K562 (cell line): ENCODE data around the gene CCDC148. TPM values are rescaled to one million over a fixed set of nuclear protein-coding genes. Genes with fewer than 3 reads are reported as not detected.

Source experiments
- ATAC-seq: fragments of 200-7000 bp; cut with Tn5 transposase; 3 replicates; pipeline ENCODE4 v1.9.1; 2020; ENCODE audit warnings: moderate library complexity
- BruUV-seq: library from RNA; stranded (reverse); fragments of 400-500 nt; replicated peaks from 2 replicates; lab custom pipeline; 2021; lab: Mats Ljungman, UMichigan
- CTCF ChIA-PET: fragments of 300-600 bp; formaldehyde crosslinking; extraction: SDS; loops from one replicate; lab custom pipeline; 2021; ENCODE audit warnings: low intra/inter-chr PET ratio; lab: Yijun Ruan, JAX
- POLR2A ChIA-PET: fragments of 300-600, 350-650 bp; sonication (Branson Sonifier 250); formaldehyde crosslinking; extraction: SDS; loops from one replicate; lab custom pipeline; 2021; ENCODE audit warnings: antibody characterized with exemption, inconsistent platforms; lab: Yijun Ruan, JAX
- DNase-seq, 4 experiments: peaks; one replicate each; pipeline versions ENCODE4 v3.0.0 to v3.0.0-alpha.2; 2011 to 2018; ENCODE audit warnings: low spot score in 3 of 4, mixed read lengths in 3 of 4; ENCODE audit errors: extremely low read depth in 1 of 4
- FAIRE-seq: peaks from 2 replicates; lab custom pipeline; 2011; peaks lifted over from hg19 to GRCh38; lab: Jason Lieb, UNC
- H2AFZ ChIP-seq: 2 replicates; pipeline ENCODE4 v1.6.0; 2011; ENCODE audit warnings: low read depth, low read length, control low read depth, inconsistent platforms
- H3K27ac ChIP-seq: fragments of 200-600 bp; 3 replicates; pipeline ENCODE4 v1.8.0; 2011; ENCODE audit warnings: low read depth, mild to moderate bottlenecking, control low read depth, inconsistent platforms, low read length, moderate library complexity, mixed read lengths; ENCODE audit errors: extremely low read depth
- H3K27me3 ChIP-seq, 2 experiments: fragments of 300-600 bp in 1 of 2; 2 replicates in 1 of 2; 3 replicates in 1 of 2; pipeline versions ENCODE4 v1.6.0 to v1.8.0; 2011; ENCODE audit warnings: inconsistent platforms in 2 of 2, low read length in 2 of 2, mild to moderate bottlenecking in 1 of 2, mixed read lengths in 1 of 2, moderate library complexity in 1 of 2; ENCODE audit not compliant: control insufficient read depth in 2 of 2, insufficient read depth in 2 of 2
- H3K36me3 ChIP-seq: fragments of 300-600 bp; 3 replicates; pipeline ENCODE4 v1.8.0; 2011; ENCODE audit warnings: mild to moderate bottlenecking, low read length, inconsistent platforms; ENCODE audit not compliant: control insufficient read depth, insufficient read depth
- H3K4me1 ChIP-seq, 2 experiments: fragments of 200-600 bp in 1 of 2; replicated peaks in 1 of 2; 2 replicates in 1 of 2; 3 replicates in 1 of 2; pipeline versions ENCODE4 v1.5.1 to v1.8.0; 2011; ENCODE audit warnings: inconsistent platforms in 2 of 2, low read length in 2 of 2, mild to moderate bottlenecking in 1 of 2, mixed read lengths in 1 of 2, moderate library complexity in 1 of 2; ENCODE audit not compliant: control insufficient read depth in 2 of 2, insufficient read depth in 2 of 2
- H3K4me2 ChIP-seq: 2 replicates; pipeline ENCODE4 v1.6.1; 2011; ENCODE audit warnings: low read length, control low read depth, inconsistent platforms, mixed read lengths; ENCODE audit not compliant: insufficient read depth
- H3K4me3 ChIP-seq: fragments of 200-600 bp; sonication (generic), shearing (Covaris generic); 2 replicates; pipeline ENCODE4 v1.5.1; 2016; ENCODE audit warnings: control low read depth, inconsistent platforms
- H3K79me2 ChIP-seq: fragments of 200-600 bp; 3 replicates; pipeline ENCODE4 v1.8.0; 2011; ENCODE audit warnings: low read length, inconsistent platforms; ENCODE audit not compliant: control insufficient read depth, insufficient read depth
- H3K9ac ChIP-seq, 2 experiments: 2 replicates each; pipeline versions ENCODE4 v1.6.0 to v1.6.1; 2011; ENCODE audit warnings: low read depth in 2 of 2, low read length in 2 of 2, control low read depth in 1 of 2, inconsistent platforms in 1 of 2, mild to moderate bottlenecking in 1 of 2, mixed read lengths in 1 of 2; ENCODE audit not compliant: insufficient read depth in 1 of 2
- H3K9me1 ChIP-seq: one replicate; pipeline ENCODE4 v1.6.0; 2011; ENCODE audit warnings: inconsistent platforms, mild to moderate bottlenecking, low read length, moderate library complexity; ENCODE audit not compliant: control insufficient read depth, insufficient read depth
- H3K9me3 ChIP-seq: replicated peaks from 2 replicates; pipeline ENCODE4 v1.5.1; 2011; ENCODE audit warnings: low read depth, low read length, inconsistent platforms; ENCODE audit not compliant: control insufficient read depth, insufficient read depth
- H4K20me1 ChIP-seq: replicated peaks from 2 replicates; pipeline ENCODE4 v1.6.1; 2011; ENCODE audit warnings: low read length, inconsistent platforms, mixed read lengths; ENCODE audit not compliant: control insufficient read depth, insufficient read depth
- ZBTB40 ChIP-seq, 2 experiments: fragments of 450-650 bp in 1 of 2; sonication (generic) in 1 of 2; formaldehyde crosslinking in 1 of 2; IDR thresholded peaks; 2 replicates each; pipeline versions ENCODE4 v1.7.1 to v1.9.0; 2016 to 2022; ENCODE audit warnings: inconsistent platforms in 1 of 2, mild to moderate bottlenecking in 1 of 2, missing genetic modification reagents in 1 of 2
- ZNF140 ChIP-seq: fragments of 250-450 bp; sonication (Bioruptor Pico); IDR thresholded peaks from 2 replicates; pipeline ENCODE4 v1.8.0; 2021; ENCODE audit warnings: moderate library complexity, mild to moderate bottlenecking, inconsistent platforms
- WGBS: fragments of 100-300 bp; shearing (Covaris generic); methylation state at CpG from one replicate; pipeline ENCODE4 v1.1.6; 2016; ENCODE audit warnings: low coverage, mixed read lengths; ENCODE audit not compliant: insufficient coverage; ENCODE audit errors: missing lambda C conversion rate; 5-methylcytosine and 5-hydroxymethylcytosine counted together
- in situ Hi-C: fragments of 300-500 bp; cut with MboI; formaldehyde crosslinking; loops from 4 replicates; pipeline ENCODE4 v1.15.0; 2018; ENCODE audit warnings: inconsistent platforms, mixed read lengths
- intact Hi-C: fragments of 100-400 bp; cut with micrococcal nuclease; formaldehyde crosslinking; loops from 2 replicates; pipeline ENCODE4 v1.14.2; 2022
- polyA plus RNA-seq, 8 experiments: library from polyadenylated mRNA; depleted of rRNA in 4 of 8; stranded (reverse) in 5 of 8; unstranded in 3 of 8; fragments of >200 nt; fragmentation: Nextera tagmentation in 2 of 8; fragmentation: Illumina TruSeq in 1 of 8; extraction: Ambion mirVana in 2 of 8; extraction: Trizol in 1 of 8; gene quantifications; 2 replicates each; pipeline versions ENCODE4 v1.2.1 to v1.2.3, GENCODE V29; 2011 to 2014; ENCODE audit warnings: inconsistent platforms in 1 of 8, missing spikeins in 1 of 8
- total RNA-seq, 7 experiments: library from RNA; depleted of rRNA in 6 of 7; stranded (reverse); fragments of >200 nt in 6 of 7; fragmentation: Illumina TruSeq in 2 of 7; extraction: Trizol in 2 of 7; gene quantifications; 2 replicates each; pipeline versions ENCODE4 v1.2.1 to v1.2.3, GENCODE V29; 2011 to 2021; ENCODE audit warnings: low replicate concordance in 1 of 7

Gene CCDC148
- total and polyA plus RNA-seq, 9 of the 15 experiments (the other 6 are each of a cell fraction or from before 2014, with no cell fraction given): 0.10 to 1.4 (median 0.65) TPM

DNA sequence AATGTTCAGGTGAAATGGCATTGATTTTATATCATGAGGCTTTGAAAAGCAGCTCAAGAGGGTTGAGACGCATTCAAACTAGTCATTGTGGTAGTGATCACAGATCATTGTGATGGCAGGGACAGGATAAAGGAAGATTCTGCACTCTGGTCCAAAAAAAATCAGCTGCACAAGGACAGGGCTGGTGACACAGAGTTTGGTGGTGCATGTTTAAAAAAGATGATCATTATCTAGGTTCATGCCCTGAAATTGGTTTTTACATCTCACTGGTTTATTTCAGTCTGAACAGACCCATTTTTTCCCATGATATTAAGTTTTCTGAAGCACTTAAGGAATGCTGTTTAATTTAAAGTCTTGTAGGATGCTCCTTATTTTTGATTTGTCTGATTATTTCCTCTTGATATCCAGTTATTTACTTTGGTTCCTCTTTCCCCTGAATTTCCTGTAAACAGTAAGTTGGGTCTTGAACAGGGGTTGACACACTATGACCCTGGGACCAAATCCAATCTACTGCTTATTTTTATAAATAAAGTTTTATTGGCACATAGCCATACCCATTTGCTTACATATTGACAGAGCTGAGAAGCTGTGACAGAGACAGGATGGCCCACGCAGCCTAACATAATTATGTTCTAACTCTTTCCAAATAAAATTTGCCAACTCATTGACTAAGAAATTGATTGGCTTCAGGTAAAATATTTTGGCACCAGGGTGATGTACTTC lies 256.5 kb downstream of the CCDC148 start:
- H3K4me3 ChIP-seq: no peak overlapping the region
- no peaks in the 10 kb centered on the region for H3K79me2 ChIP-seq
- H2AFZ ChIP-seq: no peak overlapping the region
- TF ChIP-seq ZBTB40 (IDR thresholded peaks at IDR 0.05) (peak; percentile 91), ZBTB40 (CRISPR knock-in tag; IDR thresholded peaks at IDR 0.05) (no peak), ZNF140 (no peak)
- TF ChIP-seq, all 486 proteins: peak for 1
- ChIA-PET CTCF (interaction anchor here (0.6 kb wide), 1 partner anchor 261 kb away, joined by 3 read pairs; no protein-coding TSS in a partner anchor), POLR2A (interaction anchor here (0.5 kb wide), 1 partner anchor 919 kb away, joined by 4 read pairs; no protein-coding TSS in a partner anchor)
- Histone ChIP-seq H3K4me1 (no peaks in the 10 kb centered on the region; a peak in 1 of 5 replicates), H3K36me3 (no peaks in the 10 kb centered on the region), H3K27me3 (no peaks in the 10 kb centered on the region), H4K20me1 (no peaks in the 10 kb centered on the region), H3K9me3 (no peaks in the 10 kb centered on the region), H3K9me1 (no peaks in the 10 kb centered on the region), H3K27ac (no peak overlapping the region), H3K9ac (no peak overlapping the region), H3K4me2 (no peak overlapping the region)
- ATAC-seq (no peak), FAIRE-seq (no peak), DNase-seq (no peak)
- in situ Hi-C loops: no loop called here
- intact Hi-C loops: no loop called here
- no TSS peak for BruUV-seq
- 34% methylated on average over 2 of the region's 2 CpGs for WGBS
